Liver (tissue), 9 donors: ENCODE measurements around the gene OR2S2. TPM values are rescaled to one million over a fixed set of nuclear protein-coding genes. Genes with fewer than 3 reads are reported as not detected.
"Not testable (repeated sequence)": the region's sequence is repeated elsewhere in the genome, so short reads cannot be mapped to it uniquely, and the experiment has no call there.

Experiments used
- DNase-seq: peaks from one replicate; pipeline ENCODE4 v3.0.0-alpha.2; 2017; ENCODE audit warnings: low spot score
- H3K27ac ChIP-seq, 2 donors: one replicate each; pipeline ENCODE4 v1.7.0; 2013; ENCODE audit warnings: inconsistent platforms in 2 of 2, low read length in 2 of 2, control low read depth in 1 of 2, low read depth in 1 of 2, mild to moderate bottlenecking in 1 of 2
- H3K27me3 ChIP-seq, 4 donors: one replicate each; pipeline versions ENCODE4 v1.6.1 to v1.7.0; 2013; ENCODE audit warnings: low read length in 3 of 4, inconsistent platforms in 1 of 4, mild to moderate bottlenecking in 1 of 4, moderate library complexity in 1 of 4; ENCODE audit not compliant: control insufficient read depth in 4 of 4, insufficient read depth in 4 of 4
- H3K36me3 ChIP-seq, 4 donors: one replicate each; pipeline versions ENCODE4 v1.6.1 to v1.7.0; 2013; ENCODE audit warnings: low read length in 3 of 4, mild to moderate bottlenecking in 3 of 4, low read depth in 1 of 4, moderate library complexity in 1 of 4; ENCODE audit not compliant: control insufficient read depth in 4 of 4, insufficient read depth in 3 of 4
- H3K4me1 ChIP-seq, 4 donors: one replicate each; pipeline versions ENCODE4 v1.6.1 to v1.7.0; 2013; ENCODE audit warnings: low read length in 3 of 4, mild to moderate bottlenecking in 3 of 4, moderate library complexity in 1 of 4; ENCODE audit not compliant: control insufficient read depth in 4 of 4, insufficient read depth in 4 of 4
- H3K4me3 ChIP-seq, 3 donors: one replicate each; pipeline versions ENCODE4 v1.6.1 to v1.7.0; 2013; ENCODE audit warnings: low read length in 3 of 3, control low read depth in 1 of 3, low read depth in 1 of 3, mild to moderate bottlenecking in 1 of 3
- H3K9ac ChIP-seq, 2 donors: one replicate each; pipeline ENCODE4 v1.7.0; 2013; ENCODE audit warnings: low read length in 2 of 2, mild to moderate bottlenecking in 2 of 2, moderate library complexity in 2 of 2, control low read depth in 1 of 2, low read depth in 1 of 2
- H3K9me3 ChIP-seq, 4 donors: one replicate each; pipeline versions ENCODE4 v1.6.1 to v1.7.0; 2013; ENCODE audit warnings: low read length in 3 of 4; ENCODE audit not compliant: control insufficient read depth in 4 of 4
- ATF3 ChIP-seq: IDR thresholded peaks from 2 replicates; pipeline ENCODE4 v1.6.1; 2016; ENCODE audit warnings: antibody characterized with exemption
- CTCF ChIP-seq: fragments of 150-350 bp; IDR thresholded peaks from 2 replicates; pipeline ENCODE4 v1.5.1; 2017; ENCODE audit warnings: improper control_type of control experiment, low read depth, low read length; ENCODE audit not compliant: missing input control
- GABPA ChIP-seq, 2 donors: IDR thresholded peaks in 1 of 2; conservative IDR thresholded peaks in 1 of 2; 2 replicates each; pipeline ENCODE4 v1.6.1; 2016; ENCODE audit warnings: antibody characterized with exemption in 2 of 2, mild to moderate bottlenecking in 1 of 2, moderate library complexity in 1 of 2
- HNF4A ChIP-seq, 2 donors: conservative IDR thresholded peaks; 2 replicates each; pipeline ENCODE4 v1.6.1; 2016; ENCODE audit warnings: antibody characterized with exemption in 2 of 2, mild to moderate bottlenecking in 2 of 2
- HNF4G ChIP-seq: IDR thresholded peaks from 2 replicates; pipeline ENCODE4 v1.6.1; 2016; ENCODE audit warnings: antibody characterized with exemption
- JUND ChIP-seq, 2 donors: IDR thresholded peaks; 2 replicates each; pipeline ENCODE4 v1.6.1; 2016; ENCODE audit warnings: antibody characterized with exemption in 2 of 2
- MAX ChIP-seq: IDR thresholded peaks from 2 replicates; pipeline ENCODE4 v1.6.1; 2016; ENCODE audit warnings: antibody characterized with exemption
- NR2F2 ChIP-seq: IDR thresholded peaks from 2 replicates; pipeline ENCODE4 v1.6.1; 2016; ENCODE audit warnings: antibody characterized with exemption
- RAD21 ChIP-seq, 2 donors: IDR thresholded peaks; 2 replicates each; pipeline ENCODE4 v1.6.1; 2016; ENCODE audit warnings: antibody characterized with exemption in 2 of 2, mild to moderate bottlenecking in 2 of 2
- RXRA ChIP-seq, 2 donors: IDR thresholded peaks; 2 replicates each; pipeline ENCODE4 v1.6.1; 2017 to 2018; ENCODE audit warnings: antibody characterized with exemption in 2 of 2, mild to moderate bottlenecking in 1 of 2
- SP1 ChIP-seq: IDR thresholded peaks from 2 replicates; pipeline ENCODE4 v1.6.1; 2018; ENCODE audit warnings: antibody characterized with exemption, mild to moderate bottlenecking
- TAF1 ChIP-seq: conservative IDR thresholded peaks from 2 replicates; pipeline ENCODE4 v1.6.1; 2016; ENCODE audit warnings: antibody characterized with exemption, mild to moderate bottlenecking
- YY1 ChIP-seq: IDR thresholded peaks from 2 replicates; pipeline ENCODE4 v1.6.1; 2016; ENCODE audit warnings: antibody characterized with exemption, mild to moderate bottlenecking
- ZBTB33 ChIP-seq: IDR thresholded peaks from 2 replicates; pipeline ENCODE4 v1.6.1; 2016; ENCODE audit warnings: antibody characterized with exemption
- WGBS: extraction: QIAGEN DNeasy Blood & Tissue Kit; methylation state at CpG from one replicate; pipeline ENCODE4 v1.1.7; 2013; 5-methylcytosine and 5-hydroxymethylcytosine counted together
- polyA plus RNA-seq, 2 donors: library from polyadenylated mRNA; stranded (reverse) in 1 of 2; unstranded in 1 of 2; fragments of 200-250 nt in 1 of 2; fragments of >200 nt in 1 of 2; fragmentation: Nextera tagmentation in 1 of 2; extraction: Ambion mirVana in 1 of 2; gene quantifications; one replicate each; pipeline versions ENCODE4 v1.2.1 to v1.2.3, GENCODE V29; 2013 to 2015
- total RNA-seq, 2 donors: library from RNA; depleted of rRNA; stranded (reverse); fragments of >200 nt; gene quantifications; one replicate each; pipeline ENCODE4 v1.2.3, GENCODE V29; 2014
- donor health status: healthy.
- donor health status: healthy.
- donor health status: healthy.
- donor health status: healthy.
- donor health status: healthy.

The OR2S2 gene
- total and polyA plus RNA-seq, 4 donors: not detected

- Histone ChIP-seq H3K27ac (no peak overlapping the region), H3K27me3 (no peaks in the 10 kb centered on the region), H3K4me3 (no peak overlapping the region), H3K36me3 (no peaks in the 10 kb centered on the region), H3K9me3 (no peaks in the 10 kb centered on the region), H3K4me1 (peaks cover 0 to 21% (median 15%) of the 10 kb centered on the region in 4 donors), H3K9ac (no peak overlapping the region)
- no peak for DNase-seq
- TF ChIP-seq HNF4G (no peak), RXRA (IDR thresholded peaks at IDR 0.05) (no peak), RAD21 (IDR thresholded peaks at IDR 0.05) (no peak), HNF4A (conservative IDR thresholded peaks at IDR 0.05) (no peak), ATF3 (no peak)
- WGBS: 92% methylated on average over 4 of the region's 4 CpGs
Measured at GRCh38 chr9:35917261-35917660, 40.7 kb downstream of the OR2S2 start.

- Histone ChIP-seq H3K9me3 (no peaks in the 10 kb centered on the region), H3K4me1 (peaks cover 0 to 29% (median 17%) of the 10 kb centered on the region in 4 donors), H3K36me3 (no peaks in the 10 kb centered on the region), H3K27ac (peak overlapping the region in 1 of 2 donors; percentile 17), H3K27me3 (no peaks in the 10 kb centered on the region), H3K9ac (no peak overlapping the region), H3K4me3 (no peak overlapping the region)
- TF ChIP-seq RAD21 (IDR thresholded peaks at IDR 0.05): no peak
- no peak for TF ChIP-seq NR2F2
- TF ChIP-seq HNF4A (conservative IDR thresholded peaks at IDR 0.05): no peak
- TF ChIP-seq HNF4G: no peak
- no peak for TF ChIP-seq ATF3
- no peak for TF ChIP-seq YY1
- TF ChIP-seq MAX: no peak
- no peak for TF ChIP-seq GABPA (IDR thresholded peaks at IDR 0.05 in 1 of 2, conservative IDR thresholded peaks at IDR 0.05 in 1 of 2)
- no peak for TF ChIP-seq TAF1
- TF ChIP-seq ZBTB33: no peak
- TF ChIP-seq CTCF: no peak
- 81% methylated on average over 16 of the region's 16 CpGs for WGBS
- no peak for DNase-seq
Measured at GRCh38 chr9:35915681-35916294, 42.2 kb downstream of the OR2S2 start.

- Histone ChIP-seq H3K36me3 (no peaks in the 10 kb centered on the region), H3K27me3 (no peaks in the 10 kb centered on the region), H3K4me3 (no peak overlapping the region), H3K9ac (no peak overlapping the region), H3K9me3 (no peaks in the 10 kb centered on the region), H3K27ac (peak overlapping the region in 1 of 2 donors; percentile 40), H3K4me1 (peaks cover 0 to 25% (median 7%) of the 10 kb centered on the region in 4 donors)
- 26% methylated on average over 9 of the region's 9 CpGs for WGBS
- DNase-seq: peak; percentile 57
- TF ChIP-seq JUND (IDR thresholded peaks at IDR 0.05) (no peak), RXRA (IDR thresholded peaks at IDR 0.05) (peak; percentile 45 to 60), NR2F2 (peak; percentile 96), HNF4G (no peak), HNF4A (conservative IDR thresholded peaks at IDR 0.05) (peak; percentile 58 to 61), RAD21 (IDR thresholded peaks at IDR 0.05) (peak in 1 of 2 donors; percentile 40), GABPA (IDR thresholded peaks at IDR 0.05 in 1 of 2, conservative IDR thresholded peaks at IDR 0.05 in 1 of 2) (peak in 1 of 2 donors; percentile 30), SP1 (peak; percentile 62)
Measured at GRCh38 chr9:35914301-35914807, 43.6 kb downstream of the OR2S2 start.

GRCh38 chr9:35913429-35913828 lies 44.5 kb downstream of the OR2S2 start:
- not testable (repeated sequence) for H3K27me3 ChIP-seq, H3K9ac ChIP-seq, H3K9me3 ChIP-seq, DNase-seq, H3K36me3 ChIP-seq, H3K27ac ChIP-seq, H3K4me3 ChIP-seq
- H3K4me1 ChIP-seq: peaks cover under 1 to 29% (median 13%) of the 10 kb centered on the region in 4 donors
